ENCODE results near the gene ZNF555.

DNA sequence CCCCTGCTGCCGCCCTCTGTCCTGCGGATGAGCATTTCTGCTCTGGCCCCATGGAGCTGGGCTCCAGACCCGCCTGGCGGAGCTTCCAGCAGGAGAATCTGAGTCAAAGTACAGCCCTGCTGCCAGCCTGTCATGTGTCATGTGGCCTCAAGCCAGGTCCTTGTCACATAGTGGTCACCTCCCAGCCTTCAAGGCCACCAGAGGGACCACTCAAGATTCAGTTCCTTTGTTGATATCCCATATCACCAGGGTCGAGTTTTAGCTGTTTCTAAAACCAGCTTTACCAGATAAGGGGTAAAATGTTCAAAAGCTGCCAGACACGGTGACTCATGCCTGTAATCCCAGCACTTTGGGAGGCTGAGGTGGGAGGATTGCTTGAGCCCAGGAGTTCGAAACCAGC is 42.5 kb upstream of the ZNF555 start:
- TF ChIP-seq, protein P1, sequence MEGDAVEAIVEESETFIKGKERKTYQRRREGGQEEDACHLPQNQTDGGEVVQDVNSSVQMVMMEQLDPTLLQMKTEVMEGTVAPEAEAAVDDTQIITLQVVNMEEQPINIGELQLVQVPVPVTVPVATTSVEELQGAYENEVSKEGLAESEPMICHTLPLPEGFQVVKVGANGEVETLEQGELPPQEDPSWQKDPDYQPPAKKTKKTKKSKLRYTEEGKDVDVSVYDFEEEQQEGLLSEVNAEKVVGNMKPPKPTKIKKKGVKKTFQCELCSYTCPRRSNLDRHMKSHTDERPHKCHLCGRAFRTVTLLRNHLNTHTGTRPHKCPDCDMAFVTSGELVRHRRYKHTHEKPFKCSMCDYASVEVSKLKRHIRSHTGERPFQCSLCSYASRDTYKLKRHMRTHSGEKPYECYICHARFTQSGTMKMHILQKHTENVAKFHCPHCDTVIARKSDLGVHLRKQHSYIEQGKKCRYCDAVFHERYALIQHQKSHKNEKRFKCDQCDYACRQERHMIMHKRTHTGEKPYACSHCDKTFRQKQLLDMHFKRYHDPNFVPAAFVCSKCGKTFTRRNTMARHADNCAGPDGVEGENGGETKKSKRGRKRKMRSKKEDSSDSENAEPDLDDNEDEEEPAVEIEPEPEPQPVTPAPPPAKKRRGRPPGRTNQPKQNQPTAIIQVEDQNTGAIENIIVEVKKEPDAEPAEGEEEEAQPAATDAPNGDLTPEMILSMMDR (IDR thresholded peaks at IDR 0.05): no peak
- TF ChIP-seq POLR2A (IDR thresholded peaks at IDR 0.05): no peak
- TF ChIP-seq POLR2AphosphoS5 (IDR thresholded peaks at IDR 0.05): no peak
